K562 (cell line): Measurements from ENCODE around the gene UBE2M. TPM values are rescaled to one million over a fixed set of nuclear protein-coding genes. Genes with fewer than 3 reads are reported as not detected.

Experiments used
- ATAC-seq: fragments of 200-7000 bp; cut with Tn5 transposase; 3 replicates; pipeline ENCODE4 v1.9.1; 2020; ENCODE audit warnings: moderate library complexity
- BruUV-seq: library from RNA; stranded (reverse); fragments of 400-500 nt; replicated peaks from 2 replicates; lab custom pipeline; 2021; lab: Mats Ljungman, UMichigan
- CTCF ChIA-PET: fragments of 300-600 bp; formaldehyde crosslinking; extraction: SDS; loops from one replicate; lab custom pipeline; 2021; ENCODE audit warnings: low intra/inter-chr PET ratio; lab: Yijun Ruan, JAX
- POLR2A ChIA-PET: fragments of 300-600, 350-650 bp; sonication (Branson Sonifier 250); formaldehyde crosslinking; extraction: SDS; loops from one replicate; lab custom pipeline; 2021; ENCODE audit warnings: antibody characterized with exemption, inconsistent platforms; lab: Yijun Ruan, JAX
- DNase-seq, 4 experiments: peaks; one replicate each; pipeline versions ENCODE4 v3.0.0 to v3.0.0-alpha.2; 2011 to 2018; ENCODE audit warnings: low spot score in 3 of 4, mixed read lengths in 3 of 4; ENCODE audit errors: extremely low read depth in 1 of 4
- FAIRE-seq: peaks from 2 replicates; lab custom pipeline; 2011; peaks lifted over from hg19 to GRCh38; lab: Jason Lieb, UNC
- H2AFZ ChIP-seq: 2 replicates; pipeline ENCODE4 v1.6.0; 2011; ENCODE audit warnings: low read depth, low read length, control low read depth, inconsistent platforms
- H3K27ac ChIP-seq: fragments of 200-600 bp; 3 replicates; pipeline ENCODE4 v1.8.0; 2011; ENCODE audit warnings: low read depth, mild to moderate bottlenecking, control low read depth, inconsistent platforms, low read length, moderate library complexity, mixed read lengths; ENCODE audit errors: extremely low read depth
- H3K27me3 ChIP-seq, 2 experiments: fragments of 300-600 bp in 1 of 2; 2 replicates in 1 of 2; 3 replicates in 1 of 2; pipeline versions ENCODE4 v1.6.0 to v1.8.0; 2011; ENCODE audit warnings: inconsistent platforms in 2 of 2, low read length in 2 of 2, mild to moderate bottlenecking in 1 of 2, mixed read lengths in 1 of 2, moderate library complexity in 1 of 2; ENCODE audit not compliant: control insufficient read depth in 2 of 2, insufficient read depth in 2 of 2
- H3K36me3 ChIP-seq: fragments of 300-600 bp; 3 replicates; pipeline ENCODE4 v1.8.0; 2011; ENCODE audit warnings: mild to moderate bottlenecking, low read length, inconsistent platforms; ENCODE audit not compliant: control insufficient read depth, insufficient read depth
- H3K4me1 ChIP-seq, 2 experiments: fragments of 200-600 bp in 1 of 2; replicated peaks in 1 of 2; 2 replicates in 1 of 2; 3 replicates in 1 of 2; pipeline versions ENCODE4 v1.5.1 to v1.8.0; 2011; ENCODE audit warnings: inconsistent platforms in 2 of 2, low read length in 2 of 2, mild to moderate bottlenecking in 1 of 2, mixed read lengths in 1 of 2, moderate library complexity in 1 of 2; ENCODE audit not compliant: control insufficient read depth in 2 of 2, insufficient read depth in 2 of 2
- H3K4me2 ChIP-seq: 2 replicates; pipeline ENCODE4 v1.6.1; 2011; ENCODE audit warnings: low read length, control low read depth, inconsistent platforms, mixed read lengths; ENCODE audit not compliant: insufficient read depth
- H3K4me3 ChIP-seq: fragments of 200-600 bp; sonication (generic), shearing (Covaris generic); 2 replicates; pipeline ENCODE4 v1.5.1; 2016; ENCODE audit warnings: control low read depth, inconsistent platforms
- H3K79me2 ChIP-seq: fragments of 200-600 bp; 3 replicates; pipeline ENCODE4 v1.8.0; 2011; ENCODE audit warnings: low read length, inconsistent platforms; ENCODE audit not compliant: control insufficient read depth, insufficient read depth
- H3K9ac ChIP-seq, 2 experiments: 2 replicates each; pipeline versions ENCODE4 v1.6.0 to v1.6.1; 2011; ENCODE audit warnings: low read depth in 2 of 2, low read length in 2 of 2, control low read depth in 1 of 2, inconsistent platforms in 1 of 2, mild to moderate bottlenecking in 1 of 2, mixed read lengths in 1 of 2; ENCODE audit not compliant: insufficient read depth in 1 of 2
- H3K9me1 ChIP-seq: one replicate; pipeline ENCODE4 v1.6.0; 2011; ENCODE audit warnings: inconsistent platforms, mild to moderate bottlenecking, low read length, moderate library complexity; ENCODE audit not compliant: control insufficient read depth, insufficient read depth
- H3K9me3 ChIP-seq: replicated peaks from 2 replicates; pipeline ENCODE4 v1.5.1; 2011; ENCODE audit warnings: low read depth, low read length, inconsistent platforms; ENCODE audit not compliant: control insufficient read depth, insufficient read depth
- H4K20me1 ChIP-seq: replicated peaks from 2 replicates; pipeline ENCODE4 v1.6.1; 2011; ENCODE audit warnings: low read length, inconsistent platforms, mixed read lengths; ENCODE audit not compliant: control insufficient read depth, insufficient read depth
- BACH1 ChIP-seq: fragments of 200-800 bp; sonication (Bioruptor generic); IDR thresholded peaks from 2 replicates; pipeline ENCODE4 v1.6.1; 2016; ENCODE audit warnings: missing genetic modification characterization, missing compliant biosample characterization
- BHLHE40 ChIP-seq: IDR thresholded peaks from 2 replicates; pipeline ENCODE4 v1.6.1; 2011; ENCODE audit warnings: low read length, improper control_type of control experiment
- CBFA2T3 ChIP-seq: fragments of 450-650 bp; IDR thresholded peaks from 2 replicates; pipeline ENCODE4 v1.6.1; 2017
- CBFB ChIP-seq: sonication (generic); formaldehyde crosslinking; IDR thresholded peaks from 2 replicates; pipeline ENCODE4 v1.4.0; 2020; ENCODE audit warnings: mild to moderate bottlenecking, missing genetic modification reagents
- CBX8 ChIP-seq: fragments of 200-600 bp; sonication (generic); IDR thresholded peaks from 2 replicates; pipeline ENCODE4 v1.6.1; 2012; ENCODE audit warnings: borderline replicate concordance, mixed run types, low read depth, mild to moderate bottlenecking, moderate library complexity, mixed read lengths, low read length, control low read depth, inconsistent platforms; ENCODE audit not compliant: poor library complexity, severe bottlenecking; ENCODE audit errors: extremely low read depth
- FOSL1 ChIP-seq: fragments of 200-800 bp; sonication (Bioruptor generic); conservative IDR thresholded peaks from 2 replicates; pipeline ENCODE4 v1.6.1; 2016; ENCODE audit warnings: missing genetic modification characterization, missing compliant biosample characterization
- HNRNPK ChIP-seq: fragments of 200-400 bp; formaldehyde crosslinking; IDR thresholded peaks from one replicate; pipeline ENCODE4 v1.6.1; 2018; ENCODE audit warnings: mild to moderate bottlenecking, low read depth, low read length; ENCODE audit not compliant: poor library complexity, severe bottlenecking
- JUN ChIP-seq, 2 experiments: sonication (generic) in 1 of 2; formaldehyde crosslinking in 1 of 2; IDR thresholded peaks; 2 replicates each; pipeline versions ENCODE4 v1.6.1 to v1.8.0; 2012 to 2022; ENCODE audit warnings: borderline replicate concordance in 2 of 2, mild to moderate bottlenecking in 2 of 2, improper control_type of control experiment in 1 of 2, low read depth in 1 of 2, low read length in 1 of 2, missing genetic modification reagents in 1 of 2
- MCM2 ChIP-seq: fragments of 450-650 bp; IDR thresholded peaks from 2 replicates; pipeline ENCODE4 v1.6.1; 2017; ENCODE audit warnings: low read depth, mild to moderate bottlenecking
- RB1 ChIP-seq: fragments of 450-650 bp; IDR thresholded peaks from 2 replicates; pipeline ENCODE4 v1.6.1; 2017; ENCODE audit warnings: low read depth, mild to moderate bottlenecking
- SIN3B ChIP-seq: fragments of 450-650 bp; IDR thresholded peaks from 2 replicates; pipeline ENCODE4 v1.6.1; 2017; ENCODE audit warnings: low read depth, mild to moderate bottlenecking, moderate library complexity
- SMARCA4 ChIP-seq: fragments of 450-650 bp; IDR thresholded peaks from 2 replicates; pipeline ENCODE4 v1.6.1; 2016
- SOX6 ChIP-seq: fragments of 450-650 bp; IDR thresholded peaks from 2 replicates; pipeline ENCODE4 v1.6.1; 2014; ENCODE audit warnings: mild to moderate bottlenecking
- STAT6 ChIP-seq: sonication (generic); formaldehyde crosslinking; IDR thresholded peaks from 2 replicates; pipeline ENCODE4 v1.8.1; 2023; ENCODE audit warnings: mild to moderate bottlenecking, missing genetic modification reagents
- TCF3 ChIP-seq: sonication (generic); formaldehyde crosslinking; IDR thresholded peaks from 2 replicates; pipeline ENCODE4 v1.4.0; 2020; ENCODE audit warnings: mild to moderate bottlenecking, missing genetic modification reagents
- TCF7L2 ChIP-seq: fragments of 150-350 bp; IDR thresholded peaks from 2 replicates; pipeline ENCODE4 v1.6.1; 2016; ENCODE audit warnings: low read depth, mild to moderate bottlenecking, low read length, moderate library complexity
- TEAD4 ChIP-seq, 2 experiments: sonication (generic) in 1 of 2; formaldehyde crosslinking in 1 of 2; IDR thresholded peaks; 2 replicates each; pipeline versions ENCODE4 v1.6.1 to v1.8.0; 2012 to 2022; ENCODE audit warnings: borderline replicate concordance in 1 of 2, inconsistent platforms in 1 of 2, low read length in 1 of 2, mild to moderate bottlenecking in 1 of 2, missing genetic modification reagents in 1 of 2
- ZNF121 ChIP-seq: sonication (generic); formaldehyde crosslinking; conservative IDR thresholded peaks from 2 replicates; pipeline ENCODE4 v1.8.0; 2022; ENCODE audit warnings: missing genetic modification reagents
- WGBS: fragments of 100-300 bp; shearing (Covaris generic); methylation state at CpG from one replicate; pipeline ENCODE4 v1.1.6; 2016; ENCODE audit warnings: low coverage, mixed read lengths; ENCODE audit not compliant: insufficient coverage; ENCODE audit errors: missing lambda C conversion rate; 5-methylcytosine and 5-hydroxymethylcytosine counted together
- in situ Hi-C: fragments of 300-500 bp; cut with MboI; formaldehyde crosslinking; loops from 4 replicates; pipeline ENCODE4 v1.15.0; 2018; ENCODE audit warnings: inconsistent platforms, mixed read lengths
- intact Hi-C: fragments of 100-400 bp; cut with micrococcal nuclease; formaldehyde crosslinking; loops from 2 replicates; pipeline ENCODE4 v1.14.2; 2022
- polyA plus RNA-seq, 8 experiments: library from polyadenylated mRNA; depleted of rRNA in 4 of 8; stranded (reverse) in 5 of 8; unstranded in 3 of 8; fragments of >200 nt; fragmentation: Nextera tagmentation in 2 of 8; fragmentation: Illumina TruSeq in 1 of 8; extraction: Ambion mirVana in 2 of 8; extraction: Trizol in 1 of 8; gene quantifications; 2 replicates each; pipeline versions ENCODE4 v1.2.1 to v1.2.3, GENCODE V29; 2011 to 2014; ENCODE audit warnings: inconsistent platforms in 1 of 8, missing spikeins in 1 of 8
- total RNA-seq, 7 experiments: library from RNA; depleted of rRNA in 6 of 7; stranded (reverse); fragments of >200 nt in 6 of 7; fragmentation: Illumina TruSeq in 2 of 7; extraction: Trizol in 2 of 7; gene quantifications; 2 replicates each; pipeline versions ENCODE4 v1.2.1 to v1.2.3, GENCODE V29; 2011 to 2021; ENCODE audit warnings: low replicate concordance in 1 of 7

UBE2M gene
- total and polyA plus RNA-seq, 9 of the 15 experiments (the other 6 are each of a cell fraction or from before 2014, with no cell fraction given) = 0.92 to 163 (median 85.7) TPM

- Histone ChIP-seq H3K4me1 (peaks cover 14 to 16% of the 10 kb centered on the region in 2 experiments; a peak in 4 of 5 replicates), H2AFZ (no peak overlapping the region), H4K20me1 (no peaks in the 10 kb centered on the region), H3K27me3 (no peaks in the 10 kb centered on the region), H3K9me1 (no peaks in the 10 kb centered on the region), H3K4me3 (no peak overlapping the region), H3K36me3 (peaks cover 42% of the 10 kb centered on the region; the same call in 2 of the 3 replicates), H3K9me3 (no peaks in the 10 kb centered on the region), H3K27ac (no peak overlapping the region; the same call in 2 of the 3 replicates), H3K79me2 (peaks cover 8% of the 10 kb centered on the region; the same call in 2 of the 3 replicates), H3K4me2 (no peak overlapping the region; the same call in 1 of the 2 replicates), H3K9ac (peak overlapping the region in 1 of 2 experiments; percentile 32; a peak in 1 of 4 replicates)
- WGBS = 63% methylated on average over 4 of the region's 4 CpGs
- FAIRE-seq = no peak
- no peak for ATAC-seq
- no TSS peak for BruUV-seq
- ChIA-PET CTCF (no interaction called here), POLR2A (interaction anchor here (0.6 to 2.8 kb wide), 2 partner anchors 9 to 1179 kb away, joined by 3 to 14 read pairs; partner anchors contain the start of gene ZNF548)
- intact Hi-C loops (no loop called here), in situ Hi-C loops (no loop called here)
- peak in 1 of 4 experiments; percentile 31 for DNase-seq
- TF ChIP-seq CBFA2T3 (peak; percentile 39; the same call in 1 of the 2 replicates), JUN (IDR thresholded peaks at IDR 0.05; ENCODE audit: borderline replicate concordance, low read depth, low read length) (no peak), JUN (CRISPR knock-in tag; IDR thresholded peaks at IDR 0.05; ENCODE audit: borderline replicate concordance) (no peak), TCF3 (CRISPR knock-in tag) (peak; percentile 36; the same call in 1 of the 2 replicates), CBX8 (no peak), ZNF121 (CRISPR knock-in tag) (no peak), SIN3B (no peak), HNRNPK (no peak), TCF7L2 (no peak), BHLHE40 (no peak), RB1 (no peak), BACH1 (tag) (no peak), MCM2 (no peak), CBFB (CRISPR knock-in tag) (no peak), TEAD4 (IDR thresholded peaks at IDR 0.05; ENCODE audit: low read length) (peak; percentile 28; the same call in 1 of the 2 replicates), TEAD4 (CRISPR knock-in tag; IDR thresholded peaks at IDR 0.05; ENCODE audit: borderline replicate concordance) (no peak), SMARCA4 (no peak), SOX6 (no peak), STAT6 (CRISPR knock-in tag) (no peak), FOSL1 (no peak)
These were observed 10.2 kb upstream of the UBE2M start for GRCh38 chr19:58568453-58569130.
